Liver (tissue), 9 donors: Measurements from ENCODE around the gene C19orf44. TPM values are rescaled to one million over a fixed set of nuclear protein-coding genes. Genes with fewer than 3 reads are reported as not detected.
A peak's percentile ranks its signal among the peaks of the same experiment; 100 is the strongest.

Experiments used
- DNase-seq: peaks from one replicate; pipeline ENCODE4 v3.0.0-alpha.2; 2017; ENCODE audit warnings: low spot score
- H3K27ac ChIP-seq, 2 donors: one replicate each; pipeline ENCODE4 v1.7.0; 2013; ENCODE audit warnings: inconsistent platforms in 2 of 2, low read length in 2 of 2, control low read depth in 1 of 2, low read depth in 1 of 2, mild to moderate bottlenecking in 1 of 2
- H3K27me3 ChIP-seq, 4 donors: one replicate each; pipeline versions ENCODE4 v1.6.1 to v1.7.0; 2013; ENCODE audit warnings: low read length in 3 of 4, inconsistent platforms in 1 of 4, mild to moderate bottlenecking in 1 of 4, moderate library complexity in 1 of 4; ENCODE audit not compliant: control insufficient read depth in 4 of 4, insufficient read depth in 4 of 4
- H3K36me3 ChIP-seq, 4 donors: one replicate each; pipeline versions ENCODE4 v1.6.1 to v1.7.0; 2013; ENCODE audit warnings: low read length in 3 of 4, mild to moderate bottlenecking in 3 of 4, low read depth in 1 of 4, moderate library complexity in 1 of 4; ENCODE audit not compliant: control insufficient read depth in 4 of 4, insufficient read depth in 3 of 4
- H3K4me1 ChIP-seq, 4 donors: one replicate each; pipeline versions ENCODE4 v1.6.1 to v1.7.0; 2013; ENCODE audit warnings: low read length in 3 of 4, mild to moderate bottlenecking in 3 of 4, moderate library complexity in 1 of 4; ENCODE audit not compliant: control insufficient read depth in 4 of 4, insufficient read depth in 4 of 4
- H3K4me3 ChIP-seq, 3 donors: one replicate each; pipeline versions ENCODE4 v1.6.1 to v1.7.0; 2013; ENCODE audit warnings: low read length in 3 of 3, control low read depth in 1 of 3, low read depth in 1 of 3, mild to moderate bottlenecking in 1 of 3
- H3K9ac ChIP-seq, 2 donors: one replicate each; pipeline ENCODE4 v1.7.0; 2013; ENCODE audit warnings: low read length in 2 of 2, mild to moderate bottlenecking in 2 of 2, moderate library complexity in 2 of 2, control low read depth in 1 of 2, low read depth in 1 of 2
- H3K9me3 ChIP-seq, 4 donors: one replicate each; pipeline versions ENCODE4 v1.6.1 to v1.7.0; 2013; ENCODE audit warnings: low read length in 3 of 4; ENCODE audit not compliant: control insufficient read depth in 4 of 4
- CTCF ChIP-seq: fragments of 150-350 bp; IDR thresholded peaks from 2 replicates; pipeline ENCODE4 v1.5.1; 2017; ENCODE audit warnings: improper control_type of control experiment, low read depth, low read length; ENCODE audit not compliant: missing input control
- EGR1 ChIP-seq, 2 donors: IDR thresholded peaks; 2 replicates each; pipeline ENCODE4 v1.6.1; 2016 to 2018; ENCODE audit warnings: antibody characterized with exemption in 2 of 2, low read depth in 2 of 2
- FOXA2 ChIP-seq: IDR thresholded peaks from 2 replicates; pipeline ENCODE4 v1.6.1; 2016; ENCODE audit warnings: antibody characterized with exemption
- GABPA ChIP-seq, 2 donors: IDR thresholded peaks in 1 of 2; conservative IDR thresholded peaks in 1 of 2; 2 replicates each; pipeline ENCODE4 v1.6.1; 2016; ENCODE audit warnings: antibody characterized with exemption in 2 of 2, mild to moderate bottlenecking in 1 of 2, moderate library complexity in 1 of 2
- HNF4A ChIP-seq, 2 donors: conservative IDR thresholded peaks; 2 replicates each; pipeline ENCODE4 v1.6.1; 2016; ENCODE audit warnings: antibody characterized with exemption in 2 of 2, mild to moderate bottlenecking in 2 of 2
- HNF4G ChIP-seq: IDR thresholded peaks from 2 replicates; pipeline ENCODE4 v1.6.1; 2016; ENCODE audit warnings: antibody characterized with exemption
- JUND ChIP-seq, 2 donors: IDR thresholded peaks; 2 replicates each; pipeline ENCODE4 v1.6.1; 2016; ENCODE audit warnings: antibody characterized with exemption in 2 of 2
- NR2F2 ChIP-seq: IDR thresholded peaks from 2 replicates; pipeline ENCODE4 v1.6.1; 2016; ENCODE audit warnings: antibody characterized with exemption
- REST ChIP-seq: IDR thresholded peaks from 2 replicates; pipeline ENCODE4 v1.6.1; 2016; ENCODE audit warnings: antibody characterized with exemption, mild to moderate bottlenecking
- RXRA ChIP-seq, 2 donors: IDR thresholded peaks; 2 replicates each; pipeline ENCODE4 v1.6.1; 2017 to 2018; ENCODE audit warnings: antibody characterized with exemption in 2 of 2, mild to moderate bottlenecking in 1 of 2
- SP1 ChIP-seq: IDR thresholded peaks from 2 replicates; pipeline ENCODE4 v1.6.1; 2018; ENCODE audit warnings: antibody characterized with exemption, mild to moderate bottlenecking
- TAF1 ChIP-seq: conservative IDR thresholded peaks from 2 replicates; pipeline ENCODE4 v1.6.1; 2016; ENCODE audit warnings: antibody characterized with exemption, mild to moderate bottlenecking
- YY1 ChIP-seq: IDR thresholded peaks from 2 replicates; pipeline ENCODE4 v1.6.1; 2016; ENCODE audit warnings: antibody characterized with exemption, mild to moderate bottlenecking
- ZBTB33 ChIP-seq: IDR thresholded peaks from 2 replicates; pipeline ENCODE4 v1.6.1; 2016; ENCODE audit warnings: antibody characterized with exemption
- WGBS: extraction: QIAGEN DNeasy Blood & Tissue Kit; methylation state at CpG from one replicate; pipeline ENCODE4 v1.1.7; 2013; 5-methylcytosine and 5-hydroxymethylcytosine counted together
- polyA plus RNA-seq, 2 donors: library from polyadenylated mRNA; stranded (reverse) in 1 of 2; unstranded in 1 of 2; fragments of 200-250 nt in 1 of 2; fragments of >200 nt in 1 of 2; fragmentation: Nextera tagmentation in 1 of 2; extraction: Ambion mirVana in 1 of 2; gene quantifications; one replicate each; pipeline versions ENCODE4 v1.2.1 to v1.2.3, GENCODE V29; 2013 to 2015
- total RNA-seq, 2 donors: library from RNA; depleted of rRNA; stranded (reverse); fragments of >200 nt; gene quantifications; one replicate each; pipeline ENCODE4 v1.2.3, GENCODE V29; 2014
- TF ChIP-seq, protein P1 (sequence below): IDR thresholded peaks from 2 replicates; pipeline ENCODE4 v1.6.1; 2016; ENCODE audit warnings: antibody characterized with exemption
- donor health status: healthy.
- donor health status: healthy.
- donor health status: healthy.
- donor health status: healthy.
- donor health status: healthy.

C19orf44 gene
- total and polyA plus RNA-seq, 4 donors: 0.89 to 3.0 (median 1.3) TPM

DNA sequence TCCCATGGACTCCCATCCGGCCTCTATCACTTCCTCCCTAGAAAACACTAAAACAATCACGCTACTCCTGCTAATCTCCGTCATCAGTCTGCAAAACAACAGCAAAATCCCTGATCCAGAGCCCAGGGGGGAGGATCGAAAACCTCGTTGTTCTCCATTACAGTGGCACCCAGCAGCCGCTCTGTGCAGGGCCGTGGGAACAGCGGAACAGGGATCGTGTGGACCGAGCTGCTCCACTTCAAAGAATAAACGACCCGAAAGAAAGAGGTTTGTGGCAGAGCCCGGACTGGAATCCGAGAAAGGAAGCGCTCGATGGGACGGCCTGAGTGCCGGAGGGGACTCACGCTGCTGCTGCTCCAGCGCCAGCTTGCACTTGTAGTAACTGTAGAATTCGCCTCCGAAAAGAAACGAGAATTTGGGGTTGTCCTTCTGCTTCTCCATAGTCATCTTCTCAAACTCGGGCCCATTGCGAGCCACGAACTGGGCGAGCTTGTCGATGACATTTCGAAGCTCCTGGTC is 45.4 kb downstream of the C19orf44 start:
- TF ChIP-seq GABPA (IDR thresholded peaks at IDR 0.05 in 1 of 2, conservative IDR thresholded peaks at IDR 0.05 in 1 of 2): no peak
- TF ChIP-seq NR2F2: no peak
- no peak for TF ChIP-seq HNF4A (conservative IDR thresholded peaks at IDR 0.05)
- no peak for TF ChIP-seq JUND (IDR thresholded peaks at IDR 0.05)
- no peak for TF ChIP-seq CTCF
- no peak for TF ChIP-seq EGR1 (IDR thresholded peaks at IDR 0.05; ENCODE audit: low read depth in 2 of 2)
- no peak for TF ChIP-seq RXRA (IDR thresholded peaks at IDR 0.05)
- TF ChIP-seq TAF1: no peak
- no peak for TF ChIP-seq SP1
- TF ChIP-seq REST: no peak
- TF ChIP-seq FOXA2: no peak
- TF ChIP-seq ZBTB33: no peak
- TF ChIP-seq, protein P1, sequence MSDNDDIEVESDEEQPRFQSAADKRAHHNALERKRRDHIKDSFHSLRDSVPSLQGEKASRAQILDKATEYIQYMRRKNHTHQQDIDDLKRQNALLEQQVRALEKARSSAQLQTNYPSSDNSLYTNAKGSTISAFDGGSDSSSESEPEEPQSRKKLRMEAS: no peak
- no peak for TF ChIP-seq HNF4G
- no peak for TF ChIP-seq YY1
- WGBS: under 1% methylated on average over 29 of the region's 29 CpGs
- H3K4me3 ChIP-seq: peak overlapping the region; percentile 86 to 99 (median 99)
- H3K9ac ChIP-seq: peak overlapping the region; percentile 93 to 97
- no peaks in the 10 kb centered on the region for H3K9me3 ChIP-seq
- peak overlapping the region; percentile 91 to 93 for H3K27ac ChIP-seq
- H3K36me3 ChIP-seq: peaks cover 0 to 18% (median 3%) of the 10 kb centered on the region in 4 donors
- H3K4me1 ChIP-seq: peaks cover 11 to 47% (median 35%) of the 10 kb centered on the region in 4 donors
- no peak for DNase-seq
- H3K27me3 ChIP-seq: no peaks in the 10 kb centered on the region
